BJ (cell line): ENCODE results near the gene C12orf56. TPM values are rescaled to one million over a fixed set of nuclear protein-coding genes. Genes with fewer than 3 reads are reported as not detected.

ENCODE experiments used
- CTCF ChIA-PET: fragments of 350-600 bp; formaldehyde crosslinking; extraction: SDS; loops from one replicate; lab custom pipeline; 2021; ENCODE audit warnings: antibody characterized with exemption, inconsistent platforms; lab: Yijun Ruan, JAX
- POLR2A ChIA-PET: fragments of 300-600 bp; sonication (Branson Sonifier 250); formaldehyde crosslinking; extraction: SDS; loops from one replicate; lab custom pipeline; 2021; ENCODE audit warnings: antibody characterized with exemption; lab: Charles Lee
- DNase-seq: peaks from one replicate; pipeline ENCODE4 v3.0.0-alpha.2; 2011; ENCODE audit warnings: low read depth
- H3K27me3 ChIP-seq: 2 replicates; pipeline ENCODE4 v1.6.0; 2011; ENCODE audit warnings: low read length; ENCODE audit not compliant: control insufficient read depth, insufficient read depth
- H3K36me3 ChIP-seq: 2 replicates; pipeline ENCODE4 v1.5.1; 2011; ENCODE audit warnings: low read length; ENCODE audit not compliant: control insufficient read depth, insufficient read depth
- H3K4me3 ChIP-seq: 2 replicates; pipeline ENCODE4 v1.5.1; 2011; ENCODE audit warnings: low read depth, mild to moderate bottlenecking, control low read depth, low read length
- CTCF ChIP-seq: IDR thresholded peaks from 2 replicates; pipeline ENCODE4 v1.5.1; 2011; ENCODE audit warnings: low read depth, mild to moderate bottlenecking, control low read depth, inconsistent platforms, low read length, moderate library complexity; ENCODE audit not compliant: insufficient read depth
- polyA plus RNA-seq: library from polyadenylated mRNA; depleted of rRNA; stranded (reverse); fragments of >200 nt; gene quantifications from 2 replicates; pipeline ENCODE4 v1.2.3, GENCODE V29; 2011

Gene C12orf56
- polyA plus RNA-seq, 1 experiment, result not detected

- H3K36me3 ChIP-seq, result no peaks in the 10 kb centered on the region
- no peak overlapping the region for H3K4me3 ChIP-seq
- DNase-seq, result no peak
- no peak for TF ChIP-seq CTCF
- CTCF ChIA-PET, result interaction anchor here (0.6 to 2.3 kb wide), 4 partner anchors 14 to 414 kb away, joined by 3 to 7 read pairs (median 3); partner anchors contain the start of gene SRGAP1
- POLR2A ChIA-PET, result no interaction called here
- H3K27me3 ChIP-seq, result no peaks in the 10 kb centered on the region
Observed at GRCh38 chr12:64240781-64241180, 149.8 kb downstream of the C12orf56 start.

GRCh38 chr12:64237382-64237781 lies 153.2 kb downstream of the C12orf56 start:
- CTCF ChIA-PET, result interaction anchor here (0.6 to 2.6 kb wide), 7 partner anchors 9 to 412 kb away, joined by 3 to 16 read pairs (median 5); partner anchors contain the start of gene SRGAP1
- Histone ChIP-seq H3K4me3 (no peak overlapping the region), H3K27me3 (no peaks in the 10 kb centered on the region), H3K36me3 (no peaks in the 10 kb centered on the region)
- POLR2A ChIA-PET, result no interaction called here
- DNase-seq, result no peak
- TF ChIP-seq CTCF, result no peak

GRCh38 chr12:64236549-64236948 lies 154.0 kb downstream of the C12orf56 start:
- Histone ChIP-seq H3K4me3 (no peak overlapping the region), H3K36me3 (no peaks in the 10 kb centered on the region), H3K27me3 (no peaks in the 10 kb centered on the region)
- CTCF ChIA-PET, result interaction anchor here (0.9 to 2.6 kb wide), 8 partner anchors 14 to 411 kb away, joined by 3 to 16 read pairs (median 3); partner anchors contain the start of genes KICS2 and SRGAP1
- 0 out of 2 replicates have a peak, but pooled peaks have one; percentile 5 for TF ChIP-seq CTCF
- POLR2A ChIA-PET, result no interaction called here
- DNase-seq, result no peak

- Histone ChIP-seq H3K27me3 (no peaks in the 10 kb centered on the region), H3K4me3 (no peak overlapping the region), H3K36me3 (no peaks in the 10 kb centered on the region)
- POLR2A ChIA-PET, result no interaction called here
- DNase-seq, result no peak
- CTCF ChIA-PET, result interaction anchor here (1.1 kb wide), 1 partner anchor 393 kb away, joined by 3 read pairs; no protein-coding TSS in a partner anchor
- no peak for TF ChIP-seq CTCF
Observed at GRCh38 chr12:64232196-64232595, 158.4 kb downstream of the C12orf56 start.

GRCh38 chr12:64229796-64230195 lies 160.8 kb downstream of the C12orf56 start:
- TF ChIP-seq CTCF, result no peak
- Histone ChIP-seq H3K36me3 (no peaks in the 10 kb centered on the region), H3K27me3 (no peaks in the 10 kb centered on the region), H3K4me3 (no peak overlapping the region)
- no peak for DNase-seq
- ChIA-PET POLR2A (no interaction called here), CTCF (no interaction called here)
